Stomach (tissue), 9 donors: ENCODE data around the gene FGFR2. TPM values are rescaled to one million over a fixed set of nuclear protein-coding genes. Genes with fewer than 3 reads are reported as not detected.

Source experiments
- DNase-seq, 2 donors: peaks; one replicate each; pipeline versions ENCODE4 v3.0.0 to v3.0.0-alpha.2; 2013 to 2019
- H3K27ac ChIP-seq, 5 donors: fragments of 200-600 bp in 4 of 5; sonication (generic) in 4 of 5; one replicate each; pipeline ENCODE4 v1.5.1; 2013 to 2019; ENCODE audit warnings: mild to moderate bottlenecking in 1 of 5, moderate library complexity in 1 of 5
- H3K27me3 ChIP-seq, 3 donors: fragments of 200-600 bp; sonication (generic); one replicate each; pipeline ENCODE4 v1.5.1; 2017 to 2019; ENCODE audit warnings: mixed run types in 1 of 3
- H3K36me3 ChIP-seq, 4 donors: fragments of 200-600 bp; sonication (generic); 1 replicate in 3 of 4; 2 replicates in 1 of 4; pipeline ENCODE4 v1.5.1; 2016 to 2019
- H3K4me1 ChIP-seq, 4 donors: fragments of 200-600 bp; sonication (generic); one replicate each; pipeline ENCODE4 v1.5.1; 2016 to 2019
- H3K4me3 ChIP-seq, 4 donors: fragments of 200-600 bp; sonication (generic) in 3 of 4; one replicate each; pipeline ENCODE4 v1.5.1; 2016 to 2019; ENCODE audit warnings: mild to moderate bottlenecking in 1 of 4
- H3K9me3 ChIP-seq, 4 donors: fragments of 200-600 bp; sonication (generic); one replicate each; pipeline ENCODE4 v1.5.1; 2016 to 2019
- EP300 ChIP-seq: sonication (generic); formaldehyde crosslinking; IDR thresholded peaks from one replicate; pipeline ENCODE4 v1.6.1; 2017; ENCODE audit warnings: antibody characterized with exemption
- POLR2A ChIP-seq, 4 donors: fragments of 450-650 bp; IDR thresholded peaks; one replicate each; pipeline ENCODE4 v1.6.1; 2016; ENCODE audit warnings: antibody characterized with exemption in 4 of 4, control low read depth in 2 of 4, mild to moderate bottlenecking in 1 of 4, moderate library complexity in 1 of 4
- POLR2AphosphoS5 ChIP-seq, 3 donors: sonication (generic); formaldehyde crosslinking; IDR thresholded peaks; one replicate each; pipeline ENCODE4 v1.6.1; 2016; ENCODE audit warnings: antibody characterized with exemption in 3 of 3
- WGBS, 5 donors: extraction: QIAGEN DNeasy Blood & Tissue Kit in 3 of 5; methylation state at CpG; one replicate each; pipeline versions ENCODE4 v1.1.5 to v1.1.7; 2013 to 2018; 5-methylcytosine and 5-hydroxymethylcytosine counted together
- intact Hi-C: fragments of 100-400 bp; cut with DNase I; formaldehyde crosslinking; loops from one replicate; pipeline ENCODE4 v1.15.1; 2023; ENCODE audit warnings: low total_unique reads
- polyA plus RNA-seq, 3 donors: library from polyadenylated mRNA; stranded (reverse); fragments of 200-250 nt; gene quantifications; one replicate each; pipeline ENCODE4 v1.2.3, GENCODE V29; 2013
- total RNA-seq, 5 donors: library from RNA; depleted of rRNA; stranded (reverse); fragments of >200 nt; gene quantifications; one replicate each; pipeline versions ENCODE4 v1.1.0 to v1.2.3, GENCODE V29; 2014 to 2016
- TF ChIP-seq, protein P1 (sequence below), 7 experiments: fragments of 450-650 bp in 4 of 7; fragments of 200-600 bp in 3 of 7; sonication (generic) in 3 of 7; IDR thresholded peaks; one replicate each; pipeline ENCODE4 v1.5.1; 2016 to 2019; ENCODE audit warnings: antibody characterized with exemption in 7 of 7, control low read depth in 2 of 7, mild to moderate bottlenecking in 1 of 7
- donor health status: healthy with polysubstance abuse.
- donor health status: Bipolar disorder and iron deficiency.
- donor health status: healthy.

The FGFR2 gene
- total and polyA plus RNA-seq, 8 donors: 3.9 to 170 (median 18.1) TPM

DNA sequence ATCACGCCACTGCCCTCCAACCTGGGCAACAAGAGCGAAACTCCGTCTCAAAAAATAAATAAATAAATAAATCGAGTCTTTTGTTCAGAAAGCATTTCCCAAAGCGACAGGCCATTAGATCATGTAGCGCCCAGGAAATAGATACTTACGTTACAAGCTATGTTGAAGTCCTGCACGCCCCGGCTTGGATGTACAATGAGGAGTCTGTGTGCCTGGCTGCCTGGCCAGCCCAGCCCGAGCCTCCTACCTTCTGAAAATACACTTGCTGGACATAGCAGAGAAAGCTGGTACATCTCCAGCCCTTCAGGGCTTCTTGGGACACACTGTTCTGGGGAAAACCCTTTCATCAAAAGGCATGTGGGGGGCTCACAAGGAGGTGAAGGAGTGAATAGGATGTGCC lies 22.1 kb downstream of the FGFR2 start:
- 89 to 93% (median 91%) methylated on average over 10 of the region's 10 CpGs for WGBS, 5 donors

DNA sequence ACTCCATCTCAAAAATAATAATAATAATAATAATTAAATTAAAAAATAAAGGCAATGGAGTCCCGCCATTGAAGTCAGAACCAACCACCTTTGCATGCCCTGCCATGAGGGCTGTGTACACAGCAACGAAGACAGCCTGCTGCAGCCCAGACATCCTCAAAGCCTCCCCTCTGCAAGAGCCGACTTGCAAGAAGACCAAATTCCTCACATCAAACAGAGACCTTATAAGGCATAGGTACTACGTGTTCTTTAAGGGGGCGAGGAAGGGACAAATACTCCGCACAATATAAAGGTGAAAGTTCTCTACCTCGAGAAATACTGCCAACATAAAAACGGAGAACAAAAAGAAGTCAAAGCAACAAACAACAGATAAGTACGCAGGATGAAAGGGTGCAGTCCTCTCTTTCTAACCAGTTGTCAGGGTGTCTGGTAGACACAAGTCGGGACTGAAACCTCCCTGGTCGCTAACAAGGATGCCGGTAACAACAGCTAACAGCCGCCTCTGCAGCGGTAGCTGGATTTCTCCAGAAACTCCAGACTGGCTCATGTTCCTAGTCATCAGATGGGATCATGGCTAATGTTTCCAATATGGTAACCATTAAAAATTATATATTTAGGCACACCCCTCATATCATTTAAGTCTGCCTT lies 23.6 kb downstream of the FGFR2 start:
- WGBS, 5 donors: 72 to 86% (median 79%) methylated on average over 14 of the region's 14 CpGs
- intact Hi-C loops: no loop called here
- Histone ChIP-seq H3K36me3 (no peaks in the 10 kb centered on the region), H3K27ac (peak overlapping the region in 1 of 5 donors; percentile 40), H3K27me3 (peaks cover 0 to 15% (median 0%) of the 10 kb centered on the region in 3 donors), H3K4me3 (no peak overlapping the region), H3K4me1 (peaks cover 0 to 37% (median 19%) of the 10 kb centered on the region in 4 donors), H3K9me3 (no peaks in the 10 kb centered on the region)
- no peak for DNase-seq
- TF ChIP-seq POLR2A (IDR thresholded peaks at IDR 0.05) (no peak), EP300 (no peak), POLR2AphosphoS5 (IDR thresholded peaks at IDR 0.05) (no peak)
- TF ChIP-seq, protein P1, sequence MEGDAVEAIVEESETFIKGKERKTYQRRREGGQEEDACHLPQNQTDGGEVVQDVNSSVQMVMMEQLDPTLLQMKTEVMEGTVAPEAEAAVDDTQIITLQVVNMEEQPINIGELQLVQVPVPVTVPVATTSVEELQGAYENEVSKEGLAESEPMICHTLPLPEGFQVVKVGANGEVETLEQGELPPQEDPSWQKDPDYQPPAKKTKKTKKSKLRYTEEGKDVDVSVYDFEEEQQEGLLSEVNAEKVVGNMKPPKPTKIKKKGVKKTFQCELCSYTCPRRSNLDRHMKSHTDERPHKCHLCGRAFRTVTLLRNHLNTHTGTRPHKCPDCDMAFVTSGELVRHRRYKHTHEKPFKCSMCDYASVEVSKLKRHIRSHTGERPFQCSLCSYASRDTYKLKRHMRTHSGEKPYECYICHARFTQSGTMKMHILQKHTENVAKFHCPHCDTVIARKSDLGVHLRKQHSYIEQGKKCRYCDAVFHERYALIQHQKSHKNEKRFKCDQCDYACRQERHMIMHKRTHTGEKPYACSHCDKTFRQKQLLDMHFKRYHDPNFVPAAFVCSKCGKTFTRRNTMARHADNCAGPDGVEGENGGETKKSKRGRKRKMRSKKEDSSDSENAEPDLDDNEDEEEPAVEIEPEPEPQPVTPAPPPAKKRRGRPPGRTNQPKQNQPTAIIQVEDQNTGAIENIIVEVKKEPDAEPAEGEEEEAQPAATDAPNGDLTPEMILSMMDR (IDR thresholded peaks at IDR 0.05): no peak

More for the DNA sequence above, 22.1 kb downstream of the FGFR2 start:
- no peak overlapping the region for H3K27ac ChIP-seq
- intact Hi-C loops: no loop called here
- H3K9me3 ChIP-seq: no peaks in the 10 kb centered on the region
- no peak overlapping the region for H3K4me3 ChIP-seq
- H3K4me1 ChIP-seq: peaks cover 0 to 52% (median 23%) of the 10 kb centered on the region in 4 donors
- H3K27me3 ChIP-seq: peaks cover 0 to 15% (median 0%) of the 10 kb centered on the region in 3 donors
- no peak for DNase-seq
- no peaks in the 10 kb centered on the region for H3K36me3 ChIP-seq
- TF ChIP-seq POLR2AphosphoS5 (IDR thresholded peaks at IDR 0.05) (no peak), EP300 (no peak), POLR2A (IDR thresholded peaks at IDR 0.05) (no peak)
- TF ChIP-seq, protein P1 (IDR thresholded peaks at IDR 0.05): no peak

DNA sequence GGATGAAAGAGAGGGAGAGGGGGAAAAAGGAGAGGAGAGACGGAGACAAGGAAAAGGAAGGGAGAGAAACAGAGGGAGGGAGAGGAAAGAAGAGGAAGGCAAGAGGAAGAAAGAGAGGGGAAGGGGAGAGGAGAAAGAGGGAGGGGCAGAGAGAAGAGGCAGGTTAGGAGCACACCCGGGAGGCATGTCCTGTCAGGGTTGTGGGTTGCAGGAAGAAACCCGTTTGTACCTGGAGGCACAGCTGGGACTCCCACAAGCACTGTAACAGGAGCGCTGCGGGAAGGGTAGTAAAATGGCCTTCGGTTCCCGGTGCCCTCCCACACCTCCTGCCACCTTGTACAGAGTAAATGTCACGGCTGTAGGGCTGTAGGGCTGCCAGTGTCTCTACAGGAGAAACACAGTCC lies 24.7 kb downstream of the FGFR2 start:
- H3K36me3 ChIP-seq: no peaks in the 10 kb centered on the region
- intact Hi-C loops: no loop called here
- no peaks in the 10 kb centered on the region for H3K9me3 ChIP-seq
- TF ChIP-seq POLR2A (IDR thresholded peaks at IDR 0.05) (no peak), EP300 (no peak), POLR2AphosphoS5 (IDR thresholded peaks at IDR 0.05) (no peak)
- TF ChIP-seq, protein P1 (IDR thresholded peaks at IDR 0.05): no peak
- no peak overlapping the region for H3K4me3 ChIP-seq
- no peak for DNase-seq
- 67 to 87% (median 77%) methylated on average over 8 of the region's 8 CpGs for WGBS, 5 donors
- no peak overlapping the region for H3K27ac ChIP-seq
- H3K27me3 ChIP-seq: peaks cover 0 to 15% (median 0%) of the 10 kb centered on the region in 3 donors
- H3K4me1 ChIP-seq: peaks cover 0 to 26% (median 14%) of the 10 kb centered on the region in 4 donors

DNA sequence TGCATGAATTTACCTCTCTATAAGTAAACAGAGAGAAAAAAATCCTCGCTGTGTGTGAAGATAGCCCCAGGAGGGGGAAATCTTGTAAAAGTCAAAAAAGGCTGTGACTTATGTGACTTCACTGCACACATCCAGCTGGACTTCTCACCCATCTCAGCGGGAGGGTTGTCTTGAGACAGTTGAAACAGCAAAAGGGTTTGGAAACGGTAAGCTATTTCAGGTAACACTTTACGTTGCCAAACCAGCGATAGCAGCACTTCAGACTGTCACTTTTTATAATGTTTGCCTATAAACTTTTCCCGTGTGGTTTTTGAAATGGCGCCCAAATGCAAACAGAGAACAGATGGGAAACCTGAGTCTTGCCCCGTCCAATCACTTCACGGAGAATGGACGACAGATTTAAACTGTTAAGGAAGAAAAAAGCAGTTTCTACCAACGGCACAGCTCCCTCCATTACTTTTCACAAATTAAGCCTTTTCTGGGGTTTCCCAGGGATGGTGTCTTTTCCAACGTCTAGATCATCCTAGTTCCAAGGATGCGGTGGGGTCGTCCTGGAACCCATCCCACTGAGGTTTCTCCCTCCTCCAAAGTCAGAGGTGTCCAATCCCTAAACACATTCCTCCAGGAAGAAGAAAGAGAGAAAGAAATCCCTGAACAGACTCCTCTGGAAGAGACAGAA lies 25.2 kb downstream of the FGFR2 start:
- peak in 1 of 2 donors; percentile 41 for DNase-seq
- TF ChIP-seq POLR2A (IDR thresholded peaks at IDR 0.05) (no peak), EP300 (no peak), POLR2AphosphoS5 (IDR thresholded peaks at IDR 0.05) (no peak)
- TF ChIP-seq, protein P1 (IDR thresholded peaks at IDR 0.05): no peak
- peaks cover 0 to 23% (median 13%) of the 10 kb centered on the region in 4 donors for H3K4me1 ChIP-seq
- H3K4me3 ChIP-seq: peak overlapping the region in 1 of 4 donors; percentile 5
- peaks cover 0 to 15% (median 0%) of the 10 kb centered on the region in 3 donors for H3K27me3 ChIP-seq
- no peaks in the 10 kb centered on the region for H3K9me3 ChIP-seq
- no peaks in the 10 kb centered on the region for H3K36me3 ChIP-seq
- intact Hi-C loops: no loop called here
- H3K27ac ChIP-seq: peak overlapping the region in 1 of 5 donors; percentile 45
- whole genome bisulfite sequencing, 5 donors: 25 to 42% (median 38%) methylated on average over 14 of the region's 14 CpGs
